Stimulated activated CD8-positive, alpha-beta memory T cell treated with anti-CD3 and anti-CD28 coated beads, Interleukin-7, amount 100 ng/mL, for 4 hours (primary cell): ENCODE measurements around the gene TRPM3.

Experiments
- DNase-seq, 2 donors: peaks; one replicate each; pipeline ENCODE4 v3.0.0-alpha.2; 2020; ENCODE audit warnings: low read depth in 2 of 2

TRPM3 gene

DNA sequence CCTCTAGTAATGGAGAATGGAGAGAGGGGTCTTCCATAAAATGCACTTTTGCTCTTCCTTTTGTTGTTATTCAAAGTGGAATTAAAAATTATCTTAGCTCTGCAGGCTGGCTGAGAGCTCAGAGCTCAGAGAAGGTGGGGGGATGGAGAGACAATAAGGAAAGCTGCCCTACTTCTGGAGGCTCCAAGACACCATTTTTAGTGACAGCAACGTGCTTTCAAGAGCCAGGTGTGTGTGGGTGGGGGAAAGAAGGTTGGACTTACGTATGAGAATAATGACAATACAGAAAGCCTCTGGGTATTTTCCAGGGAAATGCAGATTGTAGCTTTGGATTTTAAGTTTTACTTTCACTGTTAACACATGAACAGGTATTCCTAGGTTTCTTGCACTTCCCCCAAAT is 173.9 kb downstream of the TRPM3 start:
- no peak for DNase-seq

DNA sequence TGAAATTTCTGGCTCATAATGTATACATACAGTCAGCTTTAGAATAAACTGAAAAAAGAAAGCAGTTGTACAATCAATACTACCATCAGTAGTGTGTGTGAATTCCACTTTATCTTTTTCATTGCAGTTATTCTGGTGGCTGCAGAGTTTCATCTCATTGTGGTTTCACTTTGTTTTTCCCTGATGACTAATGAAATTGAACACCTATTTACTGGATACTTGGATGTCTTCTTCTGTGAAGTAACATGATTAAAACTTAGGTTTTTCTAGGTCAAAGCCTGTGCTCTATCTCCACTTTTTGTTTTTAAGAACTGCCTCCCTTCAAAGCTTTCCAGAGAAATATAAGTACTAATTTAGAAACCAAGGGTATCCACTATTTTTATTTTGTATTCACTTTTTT is 174.3 kb downstream of the TRPM3 start:
- DNase-seq: no peak

DNA sequence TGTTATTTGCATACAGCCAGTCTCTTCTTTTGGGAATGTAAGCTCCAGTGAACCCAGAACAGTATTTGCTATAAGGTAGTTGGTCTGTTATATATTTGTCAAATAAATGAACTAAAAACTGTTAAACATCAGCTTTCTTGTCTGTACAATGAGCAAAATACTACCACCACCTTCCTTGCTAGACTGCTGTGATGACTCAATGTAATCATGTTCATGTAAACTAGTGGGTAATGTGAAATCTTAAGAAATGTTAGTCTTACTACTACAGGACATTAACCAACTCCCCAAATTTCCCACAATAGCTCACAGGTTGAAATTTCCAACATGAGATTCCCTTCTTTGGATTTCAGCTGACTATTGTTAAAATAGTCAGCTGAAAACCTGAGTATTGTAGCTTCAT is 176.1 kb downstream of the TRPM3 start:
- DNase-seq: no peak

DNA sequence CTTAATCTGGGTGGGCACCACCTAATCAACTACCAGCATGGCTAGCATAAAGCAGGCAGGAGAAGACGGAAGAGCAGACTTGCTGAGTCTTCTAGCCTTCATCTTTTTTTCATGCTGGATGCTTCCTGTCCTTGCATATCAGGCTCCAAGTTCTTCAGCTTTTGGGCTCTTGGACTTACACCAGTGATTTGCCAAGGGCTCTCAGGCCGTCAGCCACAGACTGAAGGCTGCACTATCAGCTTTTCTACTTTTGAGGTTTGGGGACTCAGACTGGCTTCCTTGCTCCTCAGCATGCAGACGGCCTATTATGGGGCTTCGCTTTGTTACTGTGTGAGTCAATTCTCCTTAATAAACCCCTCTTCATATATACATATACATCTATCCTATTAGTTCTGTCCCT is 180.2 kb downstream of the TRPM3 start:
- no peak for DNase-seq

DNA sequence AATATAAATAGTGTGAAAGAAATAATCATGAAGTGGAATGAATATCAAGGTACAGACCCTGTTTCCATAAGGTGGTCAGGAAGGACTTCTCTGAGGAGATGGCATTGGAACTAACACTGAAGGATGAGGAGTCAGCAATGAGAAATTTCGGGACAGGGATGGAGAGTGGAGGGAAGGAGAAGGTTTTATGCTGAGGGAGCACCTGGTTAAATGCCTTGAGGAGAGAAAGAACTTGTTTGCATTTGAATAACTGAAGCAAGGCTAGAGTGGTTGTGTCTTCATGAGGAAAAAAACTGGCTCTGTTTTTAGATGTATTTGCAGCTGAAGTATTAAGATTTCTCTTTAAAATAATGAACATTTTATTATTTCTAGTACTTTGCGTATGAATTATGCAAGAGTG is 180.8 kb downstream of the TRPM3 start:
- no peak for DNase-seq

DNA sequence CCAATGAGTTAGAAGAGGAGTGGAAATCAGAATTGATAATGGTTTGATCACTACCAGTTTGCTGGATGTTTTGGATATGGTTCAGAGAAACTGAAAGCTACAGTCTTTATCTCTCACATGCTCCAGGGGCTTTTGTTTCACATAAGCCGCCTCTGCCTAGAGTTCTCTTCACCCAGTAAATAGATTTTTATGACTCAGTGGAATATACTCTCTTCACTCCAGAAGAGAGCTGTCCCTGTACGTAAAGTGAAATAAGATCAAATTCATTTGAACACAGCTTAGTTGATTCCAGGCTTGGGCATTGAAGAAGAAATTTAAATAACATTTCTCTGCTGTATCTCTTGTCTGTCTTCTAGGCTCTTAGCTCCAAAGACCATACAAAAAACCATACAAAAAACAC is 184.9 kb downstream of the TRPM3 start:
- DNase-seq: no peak

DNA sequence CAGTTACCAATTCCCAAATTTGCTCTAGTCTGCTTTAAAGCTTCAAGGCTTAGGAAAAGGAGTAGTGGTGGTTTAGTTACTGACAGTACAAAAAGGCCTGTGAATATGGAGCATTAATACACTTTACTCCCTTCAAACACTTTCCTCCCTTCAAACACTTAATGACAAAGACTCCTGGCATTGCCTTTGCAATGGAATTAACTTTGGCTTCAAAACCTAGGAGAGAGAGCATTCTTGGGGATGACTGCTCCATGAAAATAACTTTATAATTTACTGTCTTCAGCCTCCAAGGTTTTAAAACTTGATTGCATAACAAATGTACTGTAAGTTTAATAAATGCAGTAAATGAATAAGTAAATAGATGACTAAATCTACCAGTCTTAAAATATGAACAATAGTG is 185.6 kb downstream of the TRPM3 start:
- DNase-seq: no peak

DNA sequence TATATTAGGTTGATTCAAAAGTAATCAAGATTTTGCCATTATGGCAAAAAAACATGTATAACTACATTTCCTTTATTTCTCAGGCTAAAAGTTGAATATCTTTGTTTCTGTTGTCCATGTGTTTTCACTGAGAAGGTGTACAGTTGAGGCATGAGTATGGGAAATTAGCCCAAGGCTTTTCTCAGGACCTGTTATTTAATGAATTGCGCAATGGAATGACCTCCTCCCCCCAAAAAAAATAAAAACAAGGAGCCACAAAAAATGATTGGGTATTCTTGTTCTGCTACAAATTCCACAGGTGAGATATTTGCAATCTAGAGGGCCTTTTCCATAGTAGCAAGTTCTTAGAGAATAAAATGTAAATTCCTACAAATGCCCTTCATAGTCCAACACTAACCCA is 186.8 kb downstream of the TRPM3 start:
- no peak for DNase-seq

DNA sequence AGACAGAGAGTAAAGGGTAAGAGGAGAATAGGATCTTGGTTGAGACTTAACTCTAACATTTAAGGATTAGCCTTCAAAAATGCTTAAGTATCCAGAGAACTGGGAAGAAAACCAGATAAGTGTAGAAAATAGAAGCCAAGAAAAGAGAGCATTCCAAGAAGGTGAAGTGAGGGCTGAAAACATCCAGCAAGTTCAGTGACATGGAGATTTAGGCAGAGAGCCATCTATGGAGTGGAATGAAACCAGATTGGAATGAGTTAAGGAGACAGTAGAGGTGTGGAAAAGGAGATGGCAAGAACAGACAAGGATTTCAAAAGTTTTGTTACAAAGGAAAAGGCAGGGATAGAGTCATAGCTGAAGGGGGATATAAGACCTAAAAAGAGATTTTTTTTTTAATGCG is 188.1 kb downstream of the TRPM3 start:
- no peak for DNase-seq

DNA sequence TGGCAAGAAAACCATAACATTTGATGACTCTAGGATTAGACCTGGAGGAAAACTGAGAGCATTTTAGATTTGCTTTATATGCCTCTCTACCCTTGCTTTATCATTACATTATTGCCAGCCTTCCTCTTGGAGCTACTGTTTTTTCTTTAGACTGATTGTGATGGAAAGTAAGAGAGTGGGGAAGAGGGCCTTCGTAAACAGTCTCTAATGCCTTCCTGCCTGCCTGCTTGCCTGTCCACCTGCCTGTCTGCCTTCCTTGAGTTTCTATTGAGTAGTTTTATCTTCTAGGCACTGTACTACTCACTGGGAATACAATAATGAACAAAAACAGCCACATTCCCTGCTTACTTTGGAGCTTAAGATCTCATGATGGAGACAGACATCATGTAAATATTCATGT is 189.3 kb downstream of the TRPM3 start:
- no peak for DNase-seq

DNA sequence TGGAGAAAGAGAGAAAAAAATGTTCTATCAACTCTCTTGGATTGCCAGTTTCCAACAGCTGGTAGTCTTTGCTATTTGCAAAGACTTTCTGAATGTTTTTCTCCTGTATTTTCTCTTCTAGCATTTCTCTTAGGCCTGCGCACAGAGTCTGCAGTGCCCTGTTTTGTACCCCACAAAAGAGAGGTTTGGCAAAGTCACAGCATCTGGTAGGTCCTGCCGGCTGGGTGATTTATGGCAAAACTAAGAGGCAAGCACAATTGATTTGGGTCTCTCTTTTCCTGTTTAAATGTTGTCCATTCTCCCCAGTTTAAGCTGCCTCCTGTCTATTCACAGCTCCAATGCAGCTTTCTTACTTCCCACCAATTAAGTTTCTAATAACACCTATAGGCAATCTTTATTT is 193.9 kb downstream of the TRPM3 start:
- no peak for DNase-seq

DNA sequence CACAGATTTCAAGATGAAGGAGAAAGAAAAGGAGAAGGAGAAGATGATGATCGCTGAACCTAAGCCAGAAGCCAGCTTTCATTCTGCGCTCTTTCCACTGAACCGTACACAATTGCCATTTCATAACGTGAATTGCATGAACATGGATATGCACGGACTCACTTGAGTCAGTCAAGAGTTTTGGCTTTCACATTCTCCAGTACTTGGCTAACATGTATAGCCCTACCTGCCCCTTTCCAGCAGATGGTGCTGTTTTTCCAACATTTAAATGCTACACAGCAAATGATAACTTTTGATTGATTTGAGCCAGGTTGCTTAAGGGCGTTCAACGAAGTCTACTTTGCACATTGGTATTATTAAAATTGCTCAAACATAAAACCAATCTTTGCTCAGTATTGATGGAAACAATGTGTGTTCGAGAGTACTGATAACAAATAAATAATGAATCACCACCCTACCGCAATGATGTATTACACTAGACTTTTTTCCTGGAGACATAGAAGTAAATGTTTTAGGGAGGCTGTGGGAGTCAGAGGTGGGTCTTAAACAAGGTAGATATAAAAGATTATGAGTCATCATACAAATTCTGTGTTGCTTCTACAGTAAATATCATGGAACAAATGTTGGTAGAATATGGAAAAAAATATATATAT is 196.4 kb downstream of the TRPM3 start:
- no peak for DNase-seq

DNA sequence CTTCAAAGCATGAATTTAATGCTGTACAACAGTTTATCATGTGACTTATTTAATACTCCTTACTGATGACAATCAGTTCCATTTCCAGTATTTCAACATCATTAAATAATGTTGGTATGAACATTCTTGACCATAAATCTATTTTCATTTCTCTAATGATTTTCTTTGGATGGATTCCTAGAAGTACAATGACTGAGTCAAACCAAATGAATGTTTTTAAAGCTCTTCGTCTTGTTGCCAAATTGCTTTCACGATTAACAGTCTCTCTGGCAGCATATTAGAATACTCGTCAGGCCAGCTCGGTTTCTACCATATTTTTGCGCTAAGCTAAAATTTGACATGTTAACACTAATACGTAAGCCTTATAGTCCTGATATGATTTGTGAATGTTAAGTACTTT is 197.0 kb downstream of the TRPM3 start:
- no peak for DNase-seq

DNA sequence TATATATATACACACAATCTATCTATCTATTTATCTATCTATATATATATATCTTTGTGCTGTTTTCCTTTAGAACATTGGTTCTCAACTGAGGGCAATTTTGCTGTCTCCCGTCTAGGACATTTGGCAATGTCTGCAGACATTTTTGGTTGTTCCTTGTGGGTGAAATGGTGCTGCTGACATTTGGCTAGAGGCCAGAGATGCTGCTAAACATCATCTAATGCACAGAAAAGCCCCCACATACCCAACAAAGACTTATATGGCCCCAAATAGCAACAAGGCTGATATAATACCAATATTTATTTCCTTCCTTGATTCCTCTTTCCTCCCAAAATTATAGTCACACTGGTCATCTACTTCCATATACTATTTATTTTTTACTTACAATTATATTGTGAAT is 197.5 kb downstream of the TRPM3 start:
- DNase-seq: no peak

DNA sequence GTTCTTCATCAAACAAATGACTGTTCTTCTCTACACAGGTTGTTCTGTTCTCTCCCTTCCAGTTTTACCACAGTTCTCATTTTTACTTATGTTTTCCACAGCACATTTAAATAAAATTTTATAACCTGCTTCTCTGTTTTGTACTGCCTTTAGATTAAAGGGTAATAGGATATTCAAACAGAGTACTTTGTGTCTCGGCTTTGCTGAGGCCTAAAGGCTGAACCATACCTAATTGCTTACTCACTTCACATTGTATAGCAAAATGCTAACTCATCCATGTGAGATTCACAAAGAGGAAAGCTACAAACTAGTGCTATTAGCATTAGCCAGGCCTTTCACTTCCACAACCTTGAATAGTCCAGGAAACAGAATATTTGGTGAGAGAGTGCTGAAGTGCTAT is 200.3 kb downstream of the TRPM3 start:
- DNase-seq: no peak

DNA sequence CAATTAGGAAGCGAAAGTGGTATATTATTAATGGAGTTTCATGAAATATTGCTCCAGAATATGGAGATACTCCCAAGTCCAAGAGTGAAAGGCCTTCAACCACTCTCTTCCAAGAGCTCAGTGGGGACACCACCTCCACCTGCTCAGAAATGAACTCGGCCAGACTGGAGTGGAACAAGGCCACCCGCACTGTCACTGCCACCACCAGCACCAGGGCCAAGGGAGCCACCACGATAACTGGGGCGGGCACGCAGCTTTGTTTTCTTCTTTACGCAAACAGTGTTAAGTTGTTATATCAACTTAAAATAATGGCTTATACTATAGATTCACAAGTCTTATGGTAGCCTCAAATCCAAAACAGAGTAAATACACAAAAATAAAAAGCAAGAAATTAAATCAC is 204.1 kb downstream of the TRPM3 start:
- DNase-seq: no peak

DNA sequence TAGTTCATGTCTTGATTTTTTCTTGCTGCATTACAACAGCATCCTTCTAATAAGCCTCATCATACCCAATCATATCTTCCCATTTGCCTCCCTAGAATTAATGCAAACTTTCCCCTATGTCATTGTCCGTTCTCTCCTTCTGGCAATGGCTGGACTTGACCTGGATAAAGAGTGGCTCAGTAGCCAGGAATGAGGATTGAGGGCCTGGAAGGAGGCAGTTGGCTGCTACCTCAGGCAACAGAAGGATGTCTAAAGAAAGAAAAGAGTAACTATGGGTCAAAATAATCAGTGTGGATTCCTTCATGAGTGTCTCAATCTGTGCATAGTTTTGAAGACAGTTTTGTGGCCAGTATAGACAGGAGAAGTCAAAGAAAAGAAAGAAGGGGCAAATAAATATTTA is 209.6 kb downstream of the TRPM3 start:
- DNase-seq: no peak

DNA sequence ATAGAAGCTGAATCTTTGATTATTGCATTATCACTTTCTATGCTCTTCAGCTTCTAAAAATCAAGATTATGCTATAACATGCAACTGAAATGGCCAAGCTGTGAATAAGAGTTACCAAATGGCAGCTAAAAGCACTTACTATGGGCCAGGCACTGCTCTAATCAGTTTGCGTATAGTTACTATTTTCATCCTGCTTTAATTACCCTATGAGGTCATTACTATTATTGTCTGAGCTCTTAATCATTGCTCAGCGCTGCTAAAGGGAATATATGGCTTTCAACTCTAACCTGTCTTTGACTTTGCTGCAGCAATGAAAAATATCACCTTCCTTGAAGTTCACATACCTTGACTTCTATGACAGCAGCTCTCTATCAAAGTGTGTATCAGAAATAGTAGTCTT is 210.8 kb downstream of the TRPM3 start:
- DNase-seq: no peak

DNA sequence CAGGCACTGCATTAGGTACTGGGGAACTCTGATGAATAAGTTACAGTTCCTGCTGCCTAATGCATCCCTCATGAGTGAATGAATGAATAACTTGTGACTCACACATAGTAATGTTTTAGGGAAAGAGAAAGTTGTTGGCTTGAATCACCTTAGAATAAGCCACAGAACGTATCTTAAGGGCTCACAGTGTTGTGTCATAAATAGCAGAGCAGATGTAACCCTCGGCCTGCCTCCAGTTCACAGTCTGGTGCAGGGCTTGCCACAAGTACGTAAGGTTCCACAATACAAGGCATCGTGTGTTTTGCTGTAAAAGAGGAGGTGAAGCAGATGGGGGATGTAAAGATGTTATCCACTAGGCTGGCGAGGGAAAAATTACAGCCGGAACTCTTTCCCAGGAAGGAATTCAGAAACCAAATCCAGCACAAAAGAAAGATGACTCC is 218.7 kb downstream of the TRPM3 start:
- DNase-seq: no peak

DNA sequence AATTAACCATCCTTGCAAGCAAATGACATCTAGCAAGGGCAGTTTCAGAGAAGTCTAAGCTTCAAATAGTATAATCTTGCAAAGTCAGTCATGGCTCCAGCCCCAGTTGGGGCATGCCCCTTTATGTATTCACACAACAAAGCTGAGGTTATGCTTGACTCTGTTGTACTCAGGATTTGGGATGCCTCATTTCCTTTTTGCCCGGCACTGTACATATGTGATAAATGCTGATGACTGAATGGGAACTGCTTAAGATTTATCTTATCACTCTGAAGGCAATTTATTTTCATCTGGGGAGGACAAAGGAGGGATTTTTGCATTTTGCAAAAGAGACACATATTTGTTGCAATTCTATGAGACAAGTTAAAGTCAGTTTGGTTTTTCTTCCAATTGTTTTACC is 219.2 kb downstream of the TRPM3 start:
- DNase-seq: no peak

DNA sequence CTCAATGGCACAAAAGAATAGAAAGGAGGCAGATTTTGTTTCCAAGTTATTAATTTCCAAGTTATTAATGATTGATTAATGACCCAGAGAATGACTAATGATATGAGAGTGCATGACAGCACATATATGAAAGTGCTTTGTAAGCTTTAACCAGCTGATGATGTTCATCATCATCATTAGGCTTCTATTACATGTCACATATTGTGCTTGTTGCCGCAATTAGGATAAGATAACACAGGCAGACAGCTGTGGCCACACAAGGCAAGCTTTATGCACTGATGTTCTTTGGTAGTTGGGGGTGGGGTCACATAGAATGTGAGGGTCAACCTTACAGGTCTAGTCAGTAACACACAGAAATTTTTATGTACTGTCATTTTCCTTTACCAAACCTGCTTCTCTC is 219.7 kb downstream of the TRPM3 start:
- DNase-seq: no peak

DNA sequence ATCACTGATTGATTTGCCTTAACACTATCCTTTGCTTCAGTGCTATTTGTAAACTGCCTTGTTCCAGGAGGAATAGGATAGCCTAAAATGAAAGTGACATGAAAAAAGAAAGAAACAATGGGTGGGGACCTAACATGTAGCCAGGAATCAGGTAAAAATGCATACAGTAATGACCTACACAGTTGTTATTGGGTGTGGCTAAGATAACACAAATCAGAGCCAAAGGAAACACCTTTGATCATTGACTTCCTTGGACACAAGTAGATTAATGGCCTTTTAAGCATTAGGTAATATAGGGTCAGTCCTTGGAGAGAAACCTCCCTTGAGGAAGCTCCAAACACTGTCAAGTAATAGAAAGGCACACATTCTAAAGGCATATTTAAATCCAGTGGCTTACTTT is 220.4 kb downstream of the TRPM3 start:
- no peak for DNase-seq

DNA sequence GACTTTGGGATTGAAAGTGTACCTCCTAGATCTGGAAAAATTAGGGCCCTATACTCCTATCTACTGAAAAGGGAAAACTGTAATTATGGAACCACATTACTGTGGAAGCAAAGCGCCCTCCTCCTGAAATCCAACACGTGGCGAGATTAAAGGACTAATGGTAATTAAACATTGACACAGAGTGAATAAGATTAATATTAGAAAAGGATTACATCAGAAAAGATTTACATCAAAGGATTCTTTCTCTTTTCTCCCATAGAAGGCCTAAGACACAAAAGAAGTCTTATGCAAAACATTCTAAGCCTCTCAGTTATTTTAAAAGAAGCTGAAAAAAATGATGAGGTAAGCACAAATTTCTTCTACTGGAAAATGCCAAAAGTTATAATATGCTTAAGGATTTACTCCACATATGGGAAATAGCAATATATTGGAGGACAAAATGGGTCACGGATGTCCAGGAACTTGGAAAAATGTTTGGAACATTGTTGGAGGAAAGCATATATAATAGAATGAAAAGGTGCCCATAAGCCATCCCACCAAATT is 227.8 kb downstream of the TRPM3 start:
- DNase-seq: no peak

DNA sequence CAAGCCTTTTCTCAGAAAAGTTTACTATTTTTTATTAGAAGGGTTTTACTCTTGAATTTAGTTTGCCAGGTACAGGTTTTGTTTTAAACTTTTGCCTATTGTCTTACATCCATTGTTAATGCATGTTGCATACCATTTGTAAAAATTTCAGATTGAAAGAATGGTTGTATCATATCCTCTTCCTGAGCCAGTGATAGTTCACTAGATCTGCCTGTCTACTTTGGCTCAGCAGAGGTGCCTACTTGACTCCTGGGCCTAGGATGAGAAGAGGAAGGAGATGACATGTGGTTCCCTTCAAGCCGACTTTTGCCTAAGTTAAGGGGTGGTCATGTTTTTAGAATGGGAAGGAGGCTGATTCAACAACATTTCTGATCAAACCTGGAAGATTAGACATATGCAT is 232.9 kb downstream of the TRPM3 start:
- no peak for DNase-seq
